ENCODE measurements around the gene KAZN. TPM values are rescaled to one million over a fixed set of nuclear protein-coding genes. Genes with fewer than 3 reads are reported as not detected.

Gene KAZN
- polyA plus RNA-seq, 4 donors, result 3.0 to 39.5 (median 4.4) TPM

- H3K9me3 ChIP-seq (ENCODE audit: control insufficient read depth in 2 of 2, insufficient read depth in 1 of 2, low read depth in 1 of 2, low read length in 1 of 2), result peaks cover 0 to 5% of the 10 kb centered on the region in 2 donors
- WGBS, 3 donors, result 0 to 1% (median 1%) methylated on average over 21 to 74 of the region's 74 CpGs
- peaks cover 9 to 59% (median 13%) of the 10 kb centered on the region in 3 donors for H3K4me1 ChIP-seq (ENCODE audit: control insufficient read depth in 3 of 3, insufficient read depth in 2 of 3, low read depth in 1 of 3, low read length in 2 of 3)
- H3K27ac ChIP-seq (ENCODE audit: low read depth in 1 of 3, low read length in 2 of 3), result peak overlapping the region; percentile 89 to 98 (median 94)
- DNase-seq (peak; percentile 73 to 85), FAIRE-seq (no peak)
- no peaks in the 10 kb centered on the region for H3K27me3 ChIP-seq (ENCODE audit: control insufficient read depth in 3 of 3, insufficient read depth in 3 of 3, low read length in 3 of 3)
- peaks cover 0 to 37% (median 0%) of the 10 kb centered on the region in 3 donors for H3K36me3 ChIP-seq (ENCODE audit: control insufficient read depth in 3 of 3, insufficient read depth in 2 of 3, low read depth in 1 of 3, low read length in 3 of 3)
- H3K4me3 ChIP-seq (ENCODE audit: low read depth in 1 of 3, low read length in 3 of 3), result peak overlapping the region; percentile 61 to 79 (median 68)
Measured at GRCh38 chr1:15153842-15154479, 555.5 kb downstream of the KAZN start.

GRCh38 chr1:15154480-15155036 lies 556.1 kb downstream of the KAZN start:
- H3K27ac ChIP-seq (ENCODE audit: low read depth in 1 of 3, low read length in 2 of 3), result peak overlapping the region; percentile 89 to 98 (median 94)
- no peaks in the 10 kb centered on the region for H3K27me3 ChIP-seq (ENCODE audit: control insufficient read depth in 3 of 3, insufficient read depth in 3 of 3, low read length in 3 of 3)
- peaks cover 0 to 40% (median 0%) of the 10 kb centered on the region in 3 donors for H3K36me3 ChIP-seq (ENCODE audit: control insufficient read depth in 3 of 3, insufficient read depth in 2 of 3, low read depth in 1 of 3, low read length in 3 of 3)
- peaks cover 0 to 5% of the 10 kb centered on the region in 2 donors for H3K9me3 ChIP-seq (ENCODE audit: control insufficient read depth in 2 of 2, insufficient read depth in 1 of 2, low read depth in 1 of 2, low read length in 1 of 2)
- DNase-seq (peak; percentile 72 to 77), FAIRE-seq (no peak)
- peak overlapping the region; percentile 24 to 79 (median 61) for H3K4me3 ChIP-seq (ENCODE audit: low read depth in 1 of 3, low read length in 3 of 3)
- H3K4me1 ChIP-seq (ENCODE audit: control insufficient read depth in 3 of 3, insufficient read depth in 2 of 3, low read depth in 1 of 3, low read length in 2 of 3), result peaks cover 9 to 63% (median 13%) of the 10 kb centered on the region in 3 donors
- WGBS, 3 donors, result 3 to 14% (median 8%) methylated on average over 36 to 37 of the region's 37 CpGs

DNA sequence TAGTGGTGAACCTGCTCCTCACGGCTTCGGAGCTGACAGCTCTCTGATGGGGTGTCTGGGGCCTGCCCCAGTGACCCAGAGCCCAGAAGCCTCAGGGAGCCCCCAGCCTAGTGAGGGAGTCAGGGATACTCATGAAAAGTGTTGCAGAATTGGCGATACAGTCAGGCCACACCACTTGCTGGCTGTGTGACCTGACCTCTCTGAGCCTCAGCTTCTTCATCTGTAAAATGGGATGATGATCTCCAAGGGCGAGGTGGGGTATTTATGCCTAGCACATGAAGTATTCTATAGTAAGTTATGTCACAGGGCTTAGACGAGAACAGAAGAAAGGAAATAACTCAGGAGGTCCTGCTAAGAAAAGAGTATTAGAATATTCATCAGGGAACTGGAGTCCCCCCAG lies 556.7 kb downstream of the KAZN start:
- peaks cover 0 to 5% of the 10 kb centered on the region in 2 donors for H3K9me3 ChIP-seq (ENCODE audit: control insufficient read depth in 2 of 2, insufficient read depth in 1 of 2, low read depth in 1 of 2, low read length in 1 of 2)
- no peaks in the 10 kb centered on the region for H3K27me3 ChIP-seq (ENCODE audit: control insufficient read depth in 3 of 3, insufficient read depth in 3 of 3, low read length in 3 of 3)
- DNase-seq, result no peak
- peaks cover 0 to 40% (median 2%) of the 10 kb centered on the region in 3 donors for H3K36me3 ChIP-seq (ENCODE audit: control insufficient read depth in 3 of 3, insufficient read depth in 2 of 3, low read depth in 1 of 3, low read length in 3 of 3)
- no peak for FAIRE-seq
- H3K4me1 ChIP-seq (ENCODE audit: control insufficient read depth in 3 of 3, insufficient read depth in 2 of 3, low read depth in 1 of 3, low read length in 2 of 3), result peaks cover 9 to 63% (median 13%) of the 10 kb centered on the region in 3 donors
- H3K4me3 ChIP-seq (ENCODE audit: low read depth in 1 of 3, low read length in 3 of 3), result peak overlapping the region; percentile 24 to 79 (median 61)
- WGBS, 3 donors, result 39 to 70% (median 45%) methylated on average over 5 of the region's 5 CpGs
- peak overlapping the region; percentile 17 to 98 (median 89) for H3K27ac ChIP-seq (ENCODE audit: low read depth in 1 of 3, low read length in 2 of 3)

- Histone ChIP-seq H3K4me1 (ENCODE audit: control insufficient read depth in 3 of 3, insufficient read depth in 2 of 3, low read depth in 1 of 3, low read length in 2 of 3) (peaks cover 9 to 53% (median 13%) of the 10 kb centered on the region in 3 donors), H3K36me3 (ENCODE audit: control insufficient read depth in 3 of 3, insufficient read depth in 2 of 3, low read depth in 1 of 3, low read length in 3 of 3) (peaks cover 0 to 45% (median 2%) of the 10 kb centered on the region in 3 donors), H3K4me3 (ENCODE audit: low read depth in 1 of 3, low read length in 3 of 3) (peak overlapping the region in 1 of 3 donors; percentile 14), H3K27me3 (ENCODE audit: control insufficient read depth in 3 of 3, insufficient read depth in 3 of 3, low read length in 3 of 3) (no peaks in the 10 kb centered on the region), H3K9me3 (ENCODE audit: control insufficient read depth in 2 of 2, insufficient read depth in 1 of 2, low read depth in 1 of 2, low read length in 1 of 2) (no peaks in the 10 kb centered on the region), H3K27ac (ENCODE audit: low read depth in 1 of 3, low read length in 2 of 3) (peak overlapping the region; percentile 27 to 98 (median 78))
- WGBS, 3 donors, result 15 to 28% (median 15%) methylated on average over 11 of the region's 11 CpGs
- DNase-seq, result peak in 1 of 2 donors; percentile 59
- no peak for FAIRE-seq
Measured at GRCh38 chr1:15155888-15156741, 557.6 kb downstream of the KAZN start.

DNA sequence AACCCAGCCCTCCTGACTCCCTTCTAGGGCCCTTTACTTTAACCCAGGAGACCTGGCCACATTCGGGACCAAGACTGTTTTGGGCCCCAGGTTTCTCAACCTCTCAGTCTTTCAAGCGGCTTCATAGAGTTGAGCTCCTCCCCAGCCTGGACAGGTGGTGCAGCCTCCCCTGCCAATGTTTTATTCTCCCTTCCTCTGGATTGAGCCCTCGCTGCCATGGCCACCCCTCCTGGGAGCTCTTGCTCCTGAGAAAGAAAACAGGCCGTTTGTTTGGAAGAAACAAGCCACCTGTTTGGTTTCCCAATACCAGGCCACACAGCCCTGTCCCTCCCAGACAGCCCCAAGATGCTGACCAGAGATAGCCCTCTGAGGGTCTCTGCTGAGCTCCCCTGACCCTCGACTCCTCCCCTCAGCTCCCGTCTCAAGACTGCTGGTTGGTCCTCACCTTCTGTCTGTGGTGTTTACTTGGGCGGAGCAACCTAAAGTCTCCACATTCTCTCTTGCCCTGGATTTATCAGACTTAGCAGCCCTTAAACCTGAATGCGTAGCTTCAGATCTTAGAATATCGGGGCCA lies 558.4 kb downstream of the KAZN start:
- Histone ChIP-seq H3K4me1 (ENCODE audit: control insufficient read depth in 3 of 3, insufficient read depth in 2 of 3, low read depth in 1 of 3, low read length in 2 of 3) (peaks cover 9 to 46% (median 13%) of the 10 kb centered on the region in 3 donors), H3K36me3 (ENCODE audit: control insufficient read depth in 3 of 3, insufficient read depth in 2 of 3, low read depth in 1 of 3, low read length in 3 of 3) (peaks cover 0 to 45% (median 2%) of the 10 kb centered on the region in 3 donors), H3K4me3 (ENCODE audit: low read depth in 1 of 3, low read length in 3 of 3) (no peak overlapping the region), H3K27ac (ENCODE audit: low read depth in 1 of 3, low read length in 2 of 3) (peak overlapping the region in 2 of 3 donors; percentile 78 to 98), H3K27me3 (ENCODE audit: control insufficient read depth in 3 of 3, insufficient read depth in 3 of 3, low read length in 3 of 3) (no peaks in the 10 kb centered on the region), H3K9me3 (ENCODE audit: control insufficient read depth in 2 of 2, insufficient read depth in 1 of 2, low read depth in 1 of 2, low read length in 1 of 2) (no peaks in the 10 kb centered on the region)
- no peak for DNase-seq
- no peak for FAIRE-seq
- 24 to 57% (median 33%) methylated on average over 9 of the region's 9 CpGs for WGBS, 3 donors

DNA sequence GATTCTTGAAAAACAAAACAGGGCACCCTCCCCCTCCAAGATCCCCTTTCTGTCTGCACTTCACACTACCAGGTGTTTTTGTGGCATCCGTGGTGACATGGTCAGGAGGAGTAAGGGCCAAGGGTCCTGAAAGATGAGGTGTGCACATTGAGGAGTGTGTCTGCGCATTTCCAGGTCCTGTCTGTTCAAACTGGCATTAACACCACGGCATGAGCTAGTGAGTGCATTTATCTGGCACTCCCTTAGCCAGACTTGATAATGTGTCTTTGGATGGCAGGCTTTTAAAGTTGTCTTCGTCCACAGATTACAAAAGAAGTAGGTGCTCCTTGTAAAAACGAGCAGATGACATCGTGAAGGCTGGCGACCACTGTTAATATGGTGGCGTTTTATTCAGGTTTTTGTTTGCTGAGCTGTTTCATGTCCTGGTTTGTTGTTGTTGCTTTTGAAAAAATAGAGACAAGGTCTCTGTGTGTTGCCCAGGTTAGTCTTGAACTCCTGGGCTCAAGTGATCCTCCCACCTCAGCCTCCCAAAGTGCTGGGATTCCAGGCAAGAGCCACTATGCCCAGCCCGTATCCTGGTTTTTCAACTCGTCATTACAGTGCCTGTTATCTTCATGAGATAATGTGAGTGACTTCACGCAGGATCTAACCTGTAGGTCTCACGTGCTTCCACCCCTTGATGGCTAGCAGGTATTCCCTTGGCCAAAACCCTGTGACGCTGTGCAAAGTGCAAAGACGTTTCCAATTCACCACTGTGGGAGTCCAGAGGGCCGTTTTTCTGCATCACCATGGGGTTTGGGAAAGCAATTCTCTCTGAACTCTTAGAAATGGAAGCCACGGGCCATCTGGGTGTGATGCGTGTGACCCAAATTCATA lies 559.3 kb downstream of the KAZN start:
- no peaks in the 10 kb centered on the region for H3K27me3 ChIP-seq (ENCODE audit: control insufficient read depth in 3 of 3, insufficient read depth in 3 of 3, low read length in 3 of 3)
- H3K27ac ChIP-seq (ENCODE audit: low read depth in 1 of 3, low read length in 2 of 3), result peak overlapping the region; percentile 21 to 98 (median 78)
- H3K36me3 ChIP-seq (ENCODE audit: control insufficient read depth in 3 of 3, insufficient read depth in 2 of 3, low read depth in 1 of 3, low read length in 3 of 3), result peaks cover 0 to 45% (median 2%) of the 10 kb centered on the region in 3 donors
- peaks cover 9 to 42% (median 13%) of the 10 kb centered on the region in 3 donors for H3K4me1 ChIP-seq (ENCODE audit: control insufficient read depth in 3 of 3, insufficient read depth in 2 of 3, low read depth in 1 of 3, low read length in 2 of 3)
- H3K9me3 ChIP-seq (ENCODE audit: control insufficient read depth in 2 of 2, insufficient read depth in 1 of 2, low read depth in 1 of 2, low read length in 1 of 2), result no peaks in the 10 kb centered on the region
- no peak overlapping the region for H3K4me3 ChIP-seq (ENCODE audit: low read depth in 1 of 3, low read length in 3 of 3)
- DNase-seq (peak; percentile 69 to 71), FAIRE-seq (no peak)
- 34 to 65% (median 46%) methylated on average over 17 of the region's 17 CpGs for WGBS, 3 donors

DNA sequence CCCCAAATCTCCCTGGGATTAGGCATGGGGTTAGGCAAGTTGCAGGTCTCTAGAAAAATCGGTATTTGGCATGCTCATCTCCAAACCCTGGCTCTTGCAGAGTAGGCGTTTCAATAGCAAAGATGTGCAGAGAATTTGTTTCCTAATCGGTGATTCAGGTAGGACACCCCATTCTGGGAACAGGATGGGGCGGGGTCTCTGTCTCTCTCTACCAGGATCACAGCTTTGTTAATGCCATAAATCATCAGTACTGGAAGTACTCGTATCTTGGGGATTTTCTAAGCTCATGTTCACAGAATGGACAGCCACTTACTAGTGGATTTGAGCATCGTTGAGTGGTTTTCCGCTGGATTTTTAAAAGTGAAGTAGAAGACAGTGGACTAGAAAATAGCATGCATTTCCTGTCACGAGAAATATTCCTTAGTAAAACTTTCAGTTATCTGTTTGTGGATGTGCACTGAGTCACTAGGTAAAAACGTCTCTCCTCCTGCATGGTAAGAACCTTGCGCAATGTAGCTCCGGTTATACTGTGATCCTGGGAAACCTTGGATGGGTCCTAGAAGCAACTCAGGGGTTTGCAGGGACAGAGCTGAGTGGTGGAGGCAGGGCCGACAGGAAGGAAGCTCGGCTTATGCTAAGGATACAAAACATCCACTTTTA lies 560.2 kb downstream of the KAZN start:
- FAIRE-seq (no peak), DNase-seq (peak in 1 of 2 donors; percentile 60)
- WGBS, 3 donors, result 41 to 49% (median 46%) methylated on average over 13 of the region's 13 CpGs
- H3K27ac ChIP-seq (ENCODE audit: low read depth in 1 of 3, low read length in 2 of 3), result peak overlapping the region; percentile 21 to 98 (median 47)
- no peak overlapping the region for H3K4me3 ChIP-seq (ENCODE audit: low read depth in 1 of 3, low read length in 3 of 3)
- H3K9me3 ChIP-seq (ENCODE audit: control insufficient read depth in 2 of 2, insufficient read depth in 1 of 2, low read depth in 1 of 2, low read length in 1 of 2), result no peaks in the 10 kb centered on the region
- peaks cover 9 to 42% (median 13%) of the 10 kb centered on the region in 3 donors for H3K4me1 ChIP-seq (ENCODE audit: control insufficient read depth in 3 of 3, insufficient read depth in 2 of 3, low read depth in 1 of 3, low read length in 2 of 3)
- H3K36me3 ChIP-seq (ENCODE audit: control insufficient read depth in 3 of 3, insufficient read depth in 2 of 3, low read depth in 1 of 3, low read length in 3 of 3), result peaks cover 0 to 45% (median 2%) of the 10 kb centered on the region in 3 donors
- H3K27me3 ChIP-seq (ENCODE audit: control insufficient read depth in 3 of 3, insufficient read depth in 3 of 3, low read length in 3 of 3), result no peaks in the 10 kb centered on the region

Measured in small intestine (tissue), 7 donors.